ENCODE measurements around the gene ACCSL. TPM values are rescaled to one million over a fixed set of nuclear protein-coding genes. Genes with fewer than 3 reads are reported as not detected.

Gene ACCSL
- total and polyA plus RNA-seq, 12 donors, result 0.06 TPM; not detected in 11

- H3K27ac ChIP-seq, result peak overlapping the region in 1 of 5 donors; percentile 47
- no peak for TF ChIP-seq POLR2A (IDR thresholded peaks at IDR 0.05)
- H3K4me3 ChIP-seq, result no peak overlapping the region
- peaks cover 0 to 39% of the 10 kb centered on the region in 2 donors for H3K4me1 ChIP-seq (replicated peaks in 1 of 2)
- H3K27me3 ChIP-seq, result no peaks in the 10 kb centered on the region
- WGBS, 4 donors, result 66 to 88% (median 72%) methylated on average over 6 to 9 of the region's 9 CpGs
- H3K9me3 ChIP-seq (replicated peaks in 1 of 3), result no peaks in the 10 kb centered on the region
- no peaks in the 10 kb centered on the region for H3K36me3 ChIP-seq (replicated peaks in 1 of 2)
- DNase-seq, result peak in 2 of 7 donors; percentile 14 to 37
- intact Hi-C loops (cut with DNase I), result no loop called here
Measured at GRCh38 chr11:44003736-44004451, 43.9 kb upstream of the ACCSL start.

- H3K27me3 ChIP-seq, result no peaks in the 10 kb centered on the region
- no peak overlapping the region for H3K4me3 ChIP-seq
- no peaks in the 10 kb centered on the region for H3K9me3 ChIP-seq (replicated peaks in 1 of 3)
- DNase-seq, result peak in 2 of 7 donors; percentile 8 to 41
- intact Hi-C loops (cut with DNase I), result no loop called here
- H3K27ac ChIP-seq, result peak overlapping the region in 2 of 5 donors; percentile 45 to 47
- peaks cover 0 to 39% of the 10 kb centered on the region in 2 donors for H3K4me1 ChIP-seq (replicated peaks in 1 of 2)
- TF ChIP-seq POLR2A (IDR thresholded peaks at IDR 0.05) (no peak), CTCF (IDR thresholded peaks at IDR 0.05) (no peak)
- H3K36me3 ChIP-seq (replicated peaks in 1 of 2), result no peaks in the 10 kb centered on the region
- 55 to 72% (median 58%) methylated on average over 9 to 10 of the region's 10 CpGs for WGBS, 4 donors
Measured at GRCh38 chr11:44004452-44005062, 43.2 kb upstream of the ACCSL start.

- Histone ChIP-seq H3K27ac (peak overlapping the region in 3 of 5 donors; percentile 17 to 47 (median 45)), H3K4me3 (no peak overlapping the region), H3K9me3 (replicated peaks in 1 of 3) (no peaks in the 10 kb centered on the region), H3K27me3 (no peaks in the 10 kb centered on the region), H3K36me3 (replicated peaks in 1 of 2) (no peaks in the 10 kb centered on the region), H3K4me1 (replicated peaks in 1 of 2) (peaks cover 0 to 39% of the 10 kb centered on the region in 2 donors)
- no peak for TF ChIP-seq POLR2A (IDR thresholded peaks at IDR 0.05)
- no peak for TF ChIP-seq CTCF (IDR thresholded peaks at IDR 0.05)
- peak in 3 of 7 donors; percentile 19 to 58 (median 27) for DNase-seq
- 58 to 65% (median 61%) methylated on average over 10 to 14 of the region's 14 CpGs for WGBS, 4 donors
- intact Hi-C loops (cut with DNase I), result no loop called here
Measured at GRCh38 chr11:44005063-44005701, 42.6 kb upstream of the ACCSL start.

- no peaks in the 10 kb centered on the region for H3K27me3 ChIP-seq
- no peaks in the 10 kb centered on the region for H3K36me3 ChIP-seq (replicated peaks in 1 of 2)
- no peak overlapping the region for H3K4me3 ChIP-seq
- 92 to 96% methylated on average over 1 of the region's 1 CpG; no CpG with 5 or more reads in 2 of the 4 donors for WGBS, 4 donors
- peaks cover 0 to 39% of the 10 kb centered on the region in 2 donors for H3K4me1 ChIP-seq (replicated peaks in 1 of 2)
- H3K27ac ChIP-seq, result peak overlapping the region in 3 of 5 donors; percentile 17 to 76 (median 45)
- DNase-seq, result peak in 2 of 7 donors; percentile 17 to 38
- intact Hi-C loops (cut with DNase I), result no loop called here
- TF ChIP-seq CTCF (IDR thresholded peaks at IDR 0.05) (no peak), POLR2A (IDR thresholded peaks at IDR 0.05) (no peak)
- H3K9me3 ChIP-seq (replicated peaks in 1 of 3), result no peaks in the 10 kb centered on the region
Measured at GRCh38 chr11:44005956-44006355, 41.8 kb upstream of the ACCSL start.

All from adrenal gland (tissue), 12 donors.